WTC11 (cell line): Measurements from ENCODE around the gene RBPMS2.
"Not testable (repeated sequence)": the region's sequence is repeated elsewhere in the genome, so short reads cannot be mapped to it uniquely, and the experiment has no call there.

Source experiments
- TF ChIP-seq, protein P1 (sequence below): sonication (generic); formaldehyde crosslinking; IDR thresholded peaks from 2 replicates; pipeline ENCODE4 v1.8.1; 2023; ENCODE audit warnings: mild to moderate bottlenecking, missing genetic modification reagents, moderate library complexity
- TF ChIP-seq, protein P2 (sequence below): fragments of 200-600 bp; IDR thresholded peaks from 2 replicates; pipeline ENCODE4 v1.8.0; 2022; ENCODE audit warnings: antibody characterized with exemption

DNA sequence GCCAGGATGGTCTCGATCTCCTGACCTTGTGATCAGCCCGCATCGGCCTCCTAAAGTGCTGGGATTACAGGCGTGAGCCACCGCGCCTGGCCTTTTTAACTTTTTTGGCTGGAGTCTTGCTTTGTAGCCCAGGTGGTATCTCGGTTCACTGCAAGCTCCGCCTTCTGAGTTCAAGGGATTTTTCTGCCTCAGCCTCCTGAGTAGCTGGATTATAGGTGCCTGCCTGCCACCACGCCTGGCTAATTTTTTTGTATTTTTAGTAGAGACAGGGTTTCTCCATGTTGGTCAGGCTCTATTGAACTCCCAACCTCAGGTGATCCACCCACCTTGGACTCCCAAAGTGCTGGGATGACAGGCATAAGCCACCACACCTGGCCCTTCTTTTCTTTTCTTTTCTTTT is 20.5 kb upstream of the RBPMS2 start:
- TF ChIP-seq, protein P1, sequence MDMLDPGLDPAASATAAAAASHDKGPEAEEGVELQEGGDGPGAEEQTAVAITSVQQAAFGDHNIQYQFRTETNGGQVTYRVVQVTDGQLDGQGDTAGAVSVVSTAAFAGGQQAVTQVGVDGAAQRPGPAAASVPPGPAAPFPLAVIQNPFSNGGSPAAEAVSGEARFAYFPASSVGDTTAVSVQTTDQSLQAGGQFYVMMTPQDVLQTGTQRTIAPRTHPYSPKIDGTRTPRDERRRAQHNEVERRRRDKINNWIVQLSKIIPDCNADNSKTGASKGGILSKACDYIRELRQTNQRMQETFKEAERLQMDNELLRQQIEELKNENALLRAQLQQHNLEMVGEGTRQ (CRISPR knock-in tag): not testable (repeated sequence)
- TF ChIP-seq, protein P2, sequence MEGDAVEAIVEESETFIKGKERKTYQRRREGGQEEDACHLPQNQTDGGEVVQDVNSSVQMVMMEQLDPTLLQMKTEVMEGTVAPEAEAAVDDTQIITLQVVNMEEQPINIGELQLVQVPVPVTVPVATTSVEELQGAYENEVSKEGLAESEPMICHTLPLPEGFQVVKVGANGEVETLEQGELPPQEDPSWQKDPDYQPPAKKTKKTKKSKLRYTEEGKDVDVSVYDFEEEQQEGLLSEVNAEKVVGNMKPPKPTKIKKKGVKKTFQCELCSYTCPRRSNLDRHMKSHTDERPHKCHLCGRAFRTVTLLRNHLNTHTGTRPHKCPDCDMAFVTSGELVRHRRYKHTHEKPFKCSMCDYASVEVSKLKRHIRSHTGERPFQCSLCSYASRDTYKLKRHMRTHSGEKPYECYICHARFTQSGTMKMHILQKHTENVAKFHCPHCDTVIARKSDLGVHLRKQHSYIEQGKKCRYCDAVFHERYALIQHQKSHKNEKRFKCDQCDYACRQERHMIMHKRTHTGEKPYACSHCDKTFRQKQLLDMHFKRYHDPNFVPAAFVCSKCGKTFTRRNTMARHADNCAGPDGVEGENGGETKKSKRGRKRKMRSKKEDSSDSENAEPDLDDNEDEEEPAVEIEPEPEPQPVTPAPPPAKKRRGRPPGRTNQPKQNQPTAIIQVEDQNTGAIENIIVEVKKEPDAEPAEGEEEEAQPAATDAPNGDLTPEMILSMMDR: not testable (repeated sequence)
